Measurements from ENCODE around the gene DNAL1. TPM values are rescaled to one million over a fixed set of nuclear protein-coding genes. Genes with fewer than 3 reads are reported as not detected.
"Not testable (repeated sequence)": the region's sequence is repeated elsewhere in the genome, so short reads cannot be mapped to it uniquely, and the experiment has no call there.

Gene DNAL1
- total RNA-seq, 1 donor from 2014 or later, result 18.1 TPM

- TF ChIP-seq CTCF (conservative IDR thresholded peaks at IDR 0.05), result no peak
- H3K27me3 Mint-ChIP-seq (ENCODE audit: low read depth), result no peaks in the 10 kb centered on the region
- no peak overlapping the region for H3K4me3 Mint-ChIP-seq
- DNase-seq (ENCODE audit: low read depth, low spot score), result no peak
- no peaks in the 10 kb centered on the region for H3K9me3 Mint-ChIP-seq
- H3K27ac Mint-ChIP-seq (ENCODE audit: unreplicated experiment), result no peak overlapping the region
- peaks cover 10% of the 10 kb centered on the region for H3K36me3 Mint-ChIP-seq (ENCODE audit: low read depth)
- H3K4me1 Mint-ChIP-seq, result peaks cover 7% of the 10 kb centered on the region
Measured at GRCh38 chr14:73700325-73700724, 55.5 kb downstream of the DNAL1 start.

- H3K4me3 Mint-ChIP-seq, result not testable (repeated sequence)
- H3K4me1 Mint-ChIP-seq, result peaks cover 27% of the 10 kb centered on the region
Measured at GRCh38 chr14:73708076-73708475, 63.3 kb downstream of the DNAL1 start.

GRCh38 chr14:73709904-73710469 is 65.2 kb downstream of the DNAL1 start:
- H3K4me1 Mint-ChIP-seq, result peaks cover 34% of the 10 kb centered on the region
- peak overlapping the region; percentile 75 for H3K4me3 Mint-ChIP-seq
- H3K27me3 Mint-ChIP-seq (ENCODE audit: low read depth), result no peaks in the 10 kb centered on the region
- TF ChIP-seq CTCF (conservative IDR thresholded peaks at IDR 0.05), result no peak
- peaks cover 9% of the 10 kb centered on the region for H3K36me3 Mint-ChIP-seq (ENCODE audit: low read depth)
- no peak for DNase-seq (ENCODE audit: low read depth, low spot score)
- H3K27ac Mint-ChIP-seq (ENCODE audit: unreplicated experiment), result no peak overlapping the region
- H3K9me3 Mint-ChIP-seq, result no peaks in the 10 kb centered on the region

More at GRCh38 chr14:73708076-73708475, 63.3 kb downstream of the DNAL1 start:
- not testable (repeated sequence) for H3K9me3 Mint-ChIP-seq; H3K27ac Mint-ChIP-seq (ENCODE audit: unreplicated experiment); H3K27me3 Mint-ChIP-seq (ENCODE audit: low read depth); DNase-seq (ENCODE audit: low read depth, low spot score)
- H3K36me3 Mint-ChIP-seq (ENCODE audit: low read depth), result peaks cover 18% of the 10 kb centered on the region

GRCh38 chr14:73710737-73711136 is 66.0 kb downstream of the DNAL1 start:
- Mint-ChIP-seq H3K4me3 (peak overlapping the region; percentile 75), H3K4me1 (peaks cover 38% of the 10 kb centered on the region), H3K27me3 (ENCODE audit: low read depth) (no peaks in the 10 kb centered on the region), H3K27ac (ENCODE audit: unreplicated experiment) (no peak overlapping the region), H3K36me3 (ENCODE audit: low read depth) (peaks cover 9% of the 10 kb centered on the region), H3K9me3 (no peaks in the 10 kb centered on the region)
- DNase-seq (ENCODE audit: low read depth, low spot score), result no peak
- no peak for TF ChIP-seq CTCF (conservative IDR thresholded peaks at IDR 0.05)

GRCh38 chr14:73712071-73712506 is 67.3 kb downstream of the DNAL1 start:
- Mint-ChIP-seq H3K36me3 (ENCODE audit: low read depth) (peaks cover 8% of the 10 kb centered on the region), H3K4me3 (peak overlapping the region; percentile 95), H3K27me3 (ENCODE audit: low read depth) (no peaks in the 10 kb centered on the region), H3K27ac (ENCODE audit: unreplicated experiment) (peak overlapping the region; percentile 69), H3K9me3 (no peaks in the 10 kb centered on the region), H3K4me1 (peaks cover 46% of the 10 kb centered on the region)
- DNase-seq (ENCODE audit: low read depth, low spot score), result no peak
- TF ChIP-seq CTCF (conservative IDR thresholded peaks at IDR 0.05), result no peak

GRCh38 chr14:73712540-73713180 is 67.9 kb downstream of the DNAL1 start:
- peak overlapping the region; percentile 97 for H3K27ac Mint-ChIP-seq (ENCODE audit: unreplicated experiment)
- H3K9me3 Mint-ChIP-seq, result no peaks in the 10 kb centered on the region
- H3K4me1 Mint-ChIP-seq, result peaks cover 50% of the 10 kb centered on the region
- DNase-seq (ENCODE audit: low read depth, low spot score), result no peak
- H3K36me3 Mint-ChIP-seq (ENCODE audit: low read depth), result peaks cover 8% of the 10 kb centered on the region
- H3K4me3 Mint-ChIP-seq, result peak overlapping the region; percentile 95
- TF ChIP-seq CTCF (conservative IDR thresholded peaks at IDR 0.05), result no peak
- H3K27me3 Mint-ChIP-seq (ENCODE audit: low read depth), result no peaks in the 10 kb centered on the region
